Measurements from ENCODE around the gene GRIK5.
"Not testable (repeated sequence)": the region's sequence is repeated elsewhere in the genome, so short reads cannot be mapped to it uniquely, and the experiment has no call there.

The GRIK5 gene

GRCh38 chr19:42040031-42040430 is 30.0 kb downstream of the GRIK5 start:
- no peak for TF ChIP-seq CTCF (conservative IDR thresholded peaks at IDR 0.05; ENCODE audit: control insufficient read depth, insufficient read depth, low read depth, low read length)
- no peak overlapping the region for H3K4me3 ChIP-seq (ENCODE audit: control insufficient read depth, low read depth, low read length)
- no peak for DNase-seq (ENCODE audit: low read depth)

DNA sequence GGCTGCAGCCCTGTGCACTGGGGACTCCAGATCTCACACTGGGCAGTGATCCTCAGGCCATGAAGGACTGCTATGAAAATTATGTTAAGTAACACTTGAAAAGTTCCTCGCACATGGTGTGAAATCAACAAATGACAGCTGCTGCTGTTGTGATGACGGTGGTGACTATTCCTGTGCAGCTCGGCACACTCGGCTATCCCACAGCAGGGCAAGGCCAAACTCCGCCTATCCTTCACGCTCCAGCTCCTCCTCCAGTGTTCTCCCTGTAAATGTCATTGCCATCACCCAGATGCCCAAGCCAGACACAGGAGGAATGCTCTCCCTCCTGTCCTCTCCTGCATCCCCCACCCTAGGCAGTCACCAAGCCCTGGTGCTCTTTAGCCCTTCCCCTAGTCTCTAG is 31.3 kb downstream of the GRIK5 start:
- DNase-seq (ENCODE audit: low read depth): no peak
- no peak overlapping the region for H3K4me3 ChIP-seq (ENCODE audit: control insufficient read depth, low read depth, low read length)
- TF ChIP-seq CTCF (conservative IDR thresholded peaks at IDR 0.05; ENCODE audit: control insufficient read depth, insufficient read depth, low read depth, low read length): no peak

DNA sequence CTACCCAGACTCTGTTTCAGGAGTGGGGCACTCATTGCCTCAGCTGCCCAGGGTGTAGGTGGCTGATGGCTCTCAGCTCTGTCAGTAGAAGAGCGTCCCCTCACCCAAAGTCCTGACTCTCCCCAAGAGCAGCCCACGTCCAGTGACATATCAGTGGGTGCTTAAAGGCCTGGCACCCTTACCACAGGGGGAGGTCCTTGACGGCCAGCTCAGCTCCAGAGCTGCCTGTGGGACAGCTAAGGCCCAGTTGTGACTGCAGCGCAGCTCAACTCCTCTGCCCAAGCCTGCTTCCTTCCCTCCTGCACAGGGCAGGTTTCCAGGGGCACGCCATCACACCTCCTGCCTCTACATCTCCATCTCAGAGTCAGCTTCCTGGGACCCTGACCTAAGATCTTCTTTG is 32.4 kb downstream of the GRIK5 start:
- no peak overlapping the region for H3K4me3 ChIP-seq (ENCODE audit: control insufficient read depth, low read depth, low read length)
- no peak for TF ChIP-seq CTCF (conservative IDR thresholded peaks at IDR 0.05; ENCODE audit: control insufficient read depth, insufficient read depth, low read depth, low read length)
- DNase-seq (ENCODE audit: low read depth): no peak

GRCh38 chr19:42034640-42035391 is 35.2 kb downstream of the GRIK5 start:
- TF ChIP-seq CTCF (conservative IDR thresholded peaks at IDR 0.05; ENCODE audit: control insufficient read depth, insufficient read depth, low read depth, low read length): peak; percentile 84
- peak; percentile 70 for DNase-seq (ENCODE audit: low read depth)
- not testable (repeated sequence) for H3K4me3 ChIP-seq (ENCODE audit: control insufficient read depth, low read depth, low read length)

- TF ChIP-seq CTCF (conservative IDR thresholded peaks at IDR 0.05; ENCODE audit: control insufficient read depth, insufficient read depth, low read depth, low read length): no peak
- DNase-seq (ENCODE audit: low read depth): no peak
- no peak overlapping the region for H3K4me3 ChIP-seq (ENCODE audit: control insufficient read depth, low read depth, low read length)
Measured at GRCh38 chr19:42033413-42033812, 36.6 kb downstream of the GRIK5 start.

DNA sequence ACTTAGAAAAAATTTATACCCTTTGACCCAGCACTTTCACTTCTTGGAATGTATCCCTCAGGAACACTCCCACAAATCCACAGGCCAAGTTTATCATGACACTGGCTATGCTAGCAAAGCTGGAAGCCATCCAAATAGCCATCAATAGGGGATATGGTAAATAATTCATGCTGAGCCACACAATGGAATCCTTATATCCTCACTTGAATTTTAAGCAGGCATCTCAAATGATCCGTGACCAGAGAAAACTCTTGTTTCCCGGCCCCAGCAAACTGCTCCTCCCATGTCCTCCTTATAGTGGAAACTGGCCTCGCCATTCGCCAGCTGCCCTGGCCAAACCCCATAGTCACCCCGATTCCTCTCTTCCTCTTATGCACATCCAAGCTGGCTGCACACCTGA is 37.6 kb downstream of the GRIK5 start:
- TF ChIP-seq CTCF (conservative IDR thresholded peaks at IDR 0.05; ENCODE audit: control insufficient read depth, insufficient read depth, low read depth, low read length): no peak

More for the DNA sequence above, 37.6 kb downstream of the GRIK5 start:
- no peak overlapping the region for H3K4me3 ChIP-seq (ENCODE audit: control insufficient read depth, low read depth, low read length)
- DNase-seq (ENCODE audit: low read depth): no peak

Data from fibroblast of mammary gland (primary cell).